ENCODE results near the gene WNT8A. TPM values are rescaled to one million over a fixed set of nuclear protein-coding genes. Genes with fewer than 3 reads are reported as not detected.

WNT8A gene
- total and polyA plus RNA-seq, 2 of the 4 experiments (the other 2 are of a cell fraction), result not detected

DNA sequence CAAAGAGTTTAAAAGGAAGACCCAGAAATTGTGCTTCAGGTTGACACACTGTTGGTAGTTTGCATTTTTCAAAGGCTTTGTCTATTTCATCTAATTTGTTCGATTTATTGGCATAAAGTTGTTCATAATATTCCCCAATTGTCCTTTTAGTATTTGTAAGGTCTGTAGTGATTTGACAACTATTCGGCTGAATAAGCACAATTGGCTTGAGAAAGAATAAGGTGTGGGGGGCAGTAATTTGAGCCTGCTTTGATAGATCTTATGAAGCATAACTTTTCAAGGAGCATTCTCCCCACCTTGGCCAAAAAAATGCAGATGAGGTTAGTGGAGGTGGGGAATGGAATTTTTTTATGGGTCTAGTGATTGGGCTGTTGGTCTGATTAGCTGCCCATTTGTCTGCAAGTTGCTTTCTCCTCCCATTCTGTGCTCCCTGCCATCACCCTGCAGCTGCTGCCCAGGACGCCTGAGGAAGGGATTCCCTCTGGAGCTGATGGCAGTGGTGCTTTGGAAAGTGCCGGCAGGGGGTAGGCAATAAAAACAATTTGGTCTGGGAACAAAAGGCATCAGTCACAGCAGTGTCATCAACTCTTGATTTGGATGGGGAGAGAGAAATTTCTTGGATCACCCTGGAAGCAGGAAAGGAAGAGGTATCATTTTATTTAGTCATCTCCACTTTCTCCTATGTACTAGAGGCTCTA, 26.6 kb downstream of the WNT8A start:
- Histone ChIP-seq H3K36me3 (ENCODE audit: control insufficient read depth, insufficient read depth, low read length) (no peaks in the 10 kb centered on the region), H3K27ac (ENCODE audit: insufficient read depth, low read length) (no peak overlapping the region), H3K4me2 (ENCODE audit: low read depth, low read length) (no peak overlapping the region), H3K27me3 (ENCODE audit: control insufficient read depth, insufficient read depth, low read length) (peaks cover 4% of the 10 kb centered on the region), H3K18ac (ENCODE audit: low read depth, low read length) (no peak overlapping the region), H3K9ac (ENCODE audit: low read depth, low read length) (no peak overlapping the region), H4K8ac (ENCODE audit: low read depth in 2 of 2, low read length in 2 of 2) (no peak overlapping the region), H4K20me1 (ENCODE audit: insufficient read depth, low read length) (no peaks in the 10 kb centered on the region), H3K23ac (ENCODE audit: low read depth, low read length) (no peak overlapping the region), H2BK15ac (ENCODE audit: low read depth, low read length) (no peak overlapping the region), H3K4me3 (ENCODE audit: insufficient read depth, low read depth, low read length) (no peak overlapping the region), H3K14ac (replicated peaks; ENCODE audit: low read depth, low read length) (no peak overlapping the region), H2BK120ac (ENCODE audit: low read depth, low read length) (no peak overlapping the region), H3K4ac (ENCODE audit: low read depth, low read length) (no peak overlapping the region), H4K5ac (ENCODE audit: low read depth, low read length) (no peak overlapping the region), H3K9me3 (ENCODE audit: control insufficient read depth, insufficient read depth, low read length) (no peaks in the 10 kb centered on the region), H2AK5ac (ENCODE audit: low read depth, low read length) (no peak overlapping the region), H3K9me1 (ENCODE audit: insufficient read depth, low read length) (no peaks in the 10 kb centered on the region), H2BK20ac (ENCODE audit: low read depth, low read length) (no peak overlapping the region), H2AFZ (replicated peaks; ENCODE audit: low read length, poor library complexity) (no peak overlapping the region), H4K91ac (ENCODE audit: insufficient read depth, low read depth, low read length) (no peak overlapping the region), H3K4me1 (ENCODE audit: control insufficient read depth, insufficient read depth, low read length) (no peaks in the 10 kb centered on the region), H3K56ac (ENCODE audit: extremely low read depth, insufficient read depth, low read length) (no peak overlapping the region), H3K79me1 (ENCODE audit: low read depth in 1 of 2, low read length in 2 of 2) (no peaks in the 10 kb centered on the region), H2BK5ac (ENCODE audit: low read depth, low read length, poor library complexity, severe bottlenecking) (no peak overlapping the region), H2AK9ac (replicated peaks; ENCODE audit: low read depth, low read length, poor library complexity) (no peak overlapping the region)
- in situ Hi-C loops (cut with MboI; ENCODE audit: low sequenced_read_pairs) (no loop called here), intact Hi-C loops (cut with micrococcal nuclease) (no loop called here), dilution Hi-C loops (cut with HindIII; ENCODE audit: low sequenced_read_pairs, unreplicated experiment) (no loop called here)
- no TSS peak for BruUV-seq (replicated peaks)
- no CpG with 5 or more reads among the region's 4 CpGs for WGBS, 2 experiments (ENCODE audit: extremely low coverage in 2 of 2, insufficient read length in 1 of 2)
- DNase-seq (no peak), ATAC-seq (ENCODE audit: low read depth) (no peak)
- CTCF ChIA-PET, result interaction anchor here (1.1 kb wide), 1 partner anchor 21 kb away, joined by 3 read pairs; no protein-coding TSS in a partner anchor
- TF ChIP-seq RAD21 (IDR thresholded peaks at IDR 0.05; ENCODE audit: low read length) (no peak), POLR2A (IDR thresholded peaks at IDR 0.05; ENCODE audit: low read depth, low read length) (no peak), CHD1 (IDR thresholded peaks at IDR 0.05; ENCODE audit: low read depth, low read length) (no peak)
- POLR2A ChIA-PET (ENCODE audit: unreplicated experiment), result no interaction called here
